Umbilical cord (tissue), 2 donors: ENCODE data around the gene KRTAP6-3. TPM values are rescaled to one million over a fixed set of nuclear protein-coding genes. Genes with fewer than 3 reads are reported as not detected.

ENCODE experiments used
- DNase-seq: peaks from one replicate; pipeline ENCODE4 v3.0.0-alpha.2; 2015; ENCODE audit warnings: low spot score
- total RNA-seq: library from RNA; depleted of rRNA; stranded (reverse); fragments of >200 nt; gene quantifications from one replicate; pipeline ENCODE4 v1.2.3, GENCODE V29; 2014; ENCODE audit warnings: low replicate concordance; ENCODE audit not compliant: insufficient read depth

Gene KRTAP6-3
- total RNA-seq, 1 donor from 2014 or later: not detected

DNA sequence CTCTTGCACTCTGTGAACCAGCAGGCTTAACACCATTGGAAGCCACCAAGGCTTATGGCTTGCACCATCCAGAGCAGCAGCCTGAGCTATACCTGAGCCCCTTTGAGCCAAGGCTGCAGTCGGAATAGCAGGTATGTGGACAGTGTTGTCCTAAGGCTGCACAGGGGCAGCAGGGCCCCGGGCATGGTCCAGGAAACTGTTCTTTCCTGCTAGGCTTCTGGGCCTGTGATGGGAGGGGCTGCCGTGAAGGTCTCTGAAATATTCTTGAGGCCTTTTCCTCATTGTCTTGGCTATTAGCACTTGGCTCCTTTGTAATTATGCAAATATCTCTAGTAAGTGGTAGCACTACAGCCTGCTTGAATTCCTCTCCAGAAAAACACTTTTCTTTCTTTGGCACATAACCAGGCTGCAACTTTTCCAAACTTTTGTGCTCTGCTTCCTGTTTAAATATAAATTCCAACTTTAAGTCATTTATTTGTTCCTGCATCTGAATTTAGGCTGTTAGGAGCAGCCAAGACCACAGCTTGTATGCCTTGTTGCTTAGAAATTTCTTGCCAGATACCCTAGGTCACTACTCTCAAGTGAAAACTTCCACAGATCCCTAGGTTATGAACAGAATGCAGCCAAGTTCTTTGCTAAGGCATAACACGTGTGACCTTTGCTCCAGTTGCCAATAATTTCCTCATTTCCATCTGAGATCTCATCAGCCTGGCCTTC is 33.4 kb downstream of the KRTAP6-3 start:
- DNase-seq: no peak

DNA sequence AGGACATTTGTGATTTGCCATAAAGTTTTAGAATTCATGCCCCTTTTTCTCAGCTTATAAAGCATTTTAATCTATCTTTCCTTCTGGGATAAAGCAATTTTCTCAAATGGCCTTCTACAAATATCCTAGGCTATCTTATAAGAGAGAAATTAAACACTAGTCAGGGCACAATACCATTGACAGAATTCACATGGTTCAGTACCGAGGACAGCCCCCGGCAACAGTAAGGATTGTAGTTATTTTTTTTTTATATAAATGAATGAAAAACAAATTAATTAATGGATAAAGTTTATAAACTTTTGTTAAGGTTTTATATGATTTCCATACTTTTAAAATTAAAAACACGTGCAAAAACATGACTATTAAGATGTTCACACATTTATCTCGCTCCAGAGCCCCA is 35.9 kb downstream of the KRTAP6-3 start:
- no peak for DNase-seq

DNA sequence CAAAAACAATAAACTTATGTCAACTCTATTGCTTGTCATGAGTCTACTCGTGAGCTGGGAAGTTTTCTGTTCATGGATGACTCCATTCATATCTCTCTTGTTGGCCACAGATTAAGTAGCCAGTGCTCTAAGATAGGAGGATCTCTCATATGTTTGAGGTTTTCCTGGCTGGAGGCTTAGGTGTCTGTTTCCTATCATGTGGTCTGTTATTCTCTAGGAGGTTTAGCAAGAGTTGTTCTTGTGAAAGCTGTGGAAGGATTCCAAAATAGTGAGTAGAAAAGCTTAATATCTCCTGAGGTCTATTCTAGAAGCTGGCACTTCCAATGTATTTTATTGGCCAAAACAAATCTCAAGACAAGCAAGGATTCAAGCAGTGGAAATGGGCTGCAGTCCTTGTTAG is 37.0 kb downstream of the KRTAP6-3 start:
- peak; percentile 69 for DNase-seq

- no peak for DNase-seq
Observed at GRCh38 chr21:30634906-30635305, 42.7 kb downstream of the KRTAP6-3 start, which contains the start of gene KRTAP20-2. TSS of gene KRTAP20-2 (plus strand) at chr21:30635206. CDS start at chr21:30635264, 58 bp downstream.

- no peak for DNase-seq
Observed at GRCh38 chr21:30638686-30639085, 46.4 kb downstream of the KRTAP6-3 start.

- DNase-seq: no peak
Observed at GRCh38 chr21:30642564-30642963, 50.3 kb downstream of the KRTAP6-3 start, which contains the start of gene KRTAP20-3. TSS of gene KRTAP20-3 (plus strand) at chr21:30642864.

Other genes starting within 250 kb of the KRTAP6-3 start
- not detected for gene KRTAP23-1, start 243.8 kb upstream of the KRTAP6-3 start, total RNA-seq
- gene KRTAP13-2, start 220.2 kb upstream of the KRTAP6-3 start, total RNA-seq: 1.2 TPM
- gene KRTAP13-1, start 196.4 kb upstream of the KRTAP6-3 start, total RNA-seq: not detected
- gene KRTAP13-3, start 166.5 kb upstream of the KRTAP6-3 start, total RNA-seq: not detected
- 3.4 TPM for gene KRTAP13-4, start 162.2 kb upstream of the KRTAP6-3 start, total RNA-seq
- 5.5 TPM for gene KRTAP15-1, start 152.2 kb upstream of the KRTAP6-3 start, total RNA-seq
- gene KRTAP19-1, start 112.1 kb upstream of the KRTAP6-3 start, total RNA-seq: not detected
- 8.2 TPM for gene KRTAP19-2, start 105.0 kb upstream of the KRTAP6-3 start, total RNA-seq
- not detected for gene KRTAP19-3, start 100.4 kb upstream of the KRTAP6-3 start, total RNA-seq
- not detected for gene KRTAP19-4, start 95.3 kb upstream of the KRTAP6-3 start, total RNA-seq
- 13.0 TPM for gene KRTAP19-5, start 90.3 kb upstream of the KRTAP6-3 start, total RNA-seq
- gene KRTAP19-6, start 50.6 kb upstream of the KRTAP6-3 start, total RNA-seq: not detected
- gene KRTAP19-7, start 31.1 kb upstream of the KRTAP6-3 start, total RNA-seq: not detected
- gene KRTAP22-2, start 2.0 kb upstream of the KRTAP6-3 start, total RNA-seq: not detected
- not detected for gene KRTAP6-2, start 6.5 kb downstream of the KRTAP6-3 start, total RNA-seq
- not detected for gene KRTAP22-1, start 8.6 kb downstream of the KRTAP6-3 start, total RNA-seq
- gene KRTAP6-1, start 21.5 kb downstream of the KRTAP6-3 start, total RNA-seq: not detected
- gene KRTAP20-1, start 24.0 kb downstream of the KRTAP6-3 start, total RNA-seq: 28.4 TPM
- gene KRTAP20-4, start 28.2 kb downstream of the KRTAP6-3 start, total RNA-seq: not detected
- gene KRTAP20-2, start 42.8 kb downstream of the KRTAP6-3 start, total RNA-seq: 3.9 TPM
- not detected for gene KRTAP20-3, start 50.4 kb downstream of the KRTAP6-3 start, total RNA-seq
- gene KRTAP21-3, start 126.3 kb downstream of the KRTAP6-3 start, total RNA-seq: not detected
- not detected for gene KRTAP21-2, start 154.8 kb downstream of the KRTAP6-3 start, total RNA-seq
- gene KRTAP21-1, start 163.0 kb downstream of the KRTAP6-3 start, total RNA-seq: not detected
- gene KRTAP8-1, start 220.8 kb downstream of the KRTAP6-3 start, total RNA-seq: not detected
- 10.1 TPM for gene KRTAP7-1, start 237.3 kb downstream of the KRTAP6-3 start, total RNA-seq